Pancreas (tissue), 10 donors: ENCODE data around the gene EYA3. TPM values are rescaled to one million over a fixed set of nuclear protein-coding genes. Genes with fewer than 3 reads are reported as not detected.
A peak's percentile ranks its signal among the peaks of the same experiment; 100 is the strongest.

ENCODE experiments used
- ATAC-seq, 4 donors: fragments of 200-7000 bp; cut with Tn5 transposase; one replicate each; pipeline versions ENCODE4 v1.8.0 to v1.9.1; 2020; ENCODE audit warnings: mild to moderate bottlenecking in 4 of 4, moderate library complexity in 4 of 4
- DNase-seq, 6 donors: peaks; one replicate each; pipeline ENCODE4 v3.0.0-alpha.2; 2020
- FAIRE-seq: peaks from 2 replicates; lab custom pipeline; 2012; peaks lifted over from hg19 to GRCh38; lab: Jason Lieb, UNC
- H3K27ac ChIP-seq, 4 donors: fragments of 200-600 bp; sonication (generic); 1 replicate in 3 of 4; 2 replicates in 1 of 4; pipeline versions ENCODE4 v1.5.0 to v1.8.0; 2020
- H3K27me3 ChIP-seq, 4 donors: fragments of 200-600 bp; one replicate each; pipeline ENCODE4 v1.8.0; 2021
- H3K36me3 ChIP-seq, 3 donors: fragments of 200-600 bp; sonication (generic) in 1 of 3; one replicate each; pipeline versions ENCODE4 v1.5.0 to v1.8.0; 2020 to 2021
- H3K4me1 ChIP-seq, 3 donors: fragments of 200-600 bp; one replicate each; pipeline ENCODE4 v1.8.0; 2021
- H3K4me3 ChIP-seq, 4 donors: fragments of 200-600 bp; sonication (generic) in 2 of 4; one replicate each; pipeline versions ENCODE4 v1.5.0 to v1.8.0; 2020 to 2021
- H3K9me3 ChIP-seq, 4 donors: fragments of 200-600 bp; one replicate each; pipeline ENCODE4 v1.8.0; 2021
- WGBS, 2 donors: extraction: QIAGEN DNeasy Blood & Tissue Kit; methylation state at CpG; one replicate each; pipeline ENCODE4 v1.1.7; 2013; 5-methylcytosine and 5-hydroxymethylcytosine counted together
- intact Hi-C, 3 donors: fragments of 100-400 bp; cut with DNase I; formaldehyde crosslinking; loops; one replicate each; pipeline versions ENCODE4 v1.11.1 to v1.14.2; 2022
- polyA plus RNA-seq, 2 donors: library from polyadenylated mRNA; stranded (reverse); fragments of 200-250 nt; gene quantifications; one replicate each; pipeline ENCODE4 v1.2.3, GENCODE V29; 2013
- total RNA-seq, 6 donors: library from RNA; stranded (reverse); fragmentation: NEBNext Ultra II Directional in 4 of 6; extraction: Animal tissue kit (Norgen Biotek cat#: 25700) in 4 of 6; gene quantifications; one replicate each; pipeline versions ENCODE4 v1.2.1 to v1.2.4, GENCODE V29; 2021 to 2023
- TF ChIP-seq, protein P1 (sequence below), 4 donors: fragments of 200-600 bp; sonication (generic) in 3 of 4; IDR thresholded peaks; one replicate each; pipeline versions ENCODE4 v1.5.0 to v1.8.0; 2021; ENCODE audit warnings: antibody characterized with exemption in 4 of 4
- donor health status: healthy with polysubstance abuse.
- donor health status: DM: no; HTN: no; CAD: no; lungs with moderate emphysema.
- donor health status: DM: no; HTN: no; CAD: no.
- donor health status: control.
- donor health status: control.
- donor health status: Bipolar disorder and iron deficiency.
- donor health status: DM: yes; HTN: yes; CAD: no.
- donor health status: DM: no; HTN: no; CAD: no.
- donor health status: DM: no; HTN: no; CAD: no.
- donor health status: DM: yes; HTN: yes; CAD: no.

The EYA3 gene
- total and polyA plus RNA-seq, 8 donors, result 3.4 to 14.6 (median 6.9) TPM

DNA sequence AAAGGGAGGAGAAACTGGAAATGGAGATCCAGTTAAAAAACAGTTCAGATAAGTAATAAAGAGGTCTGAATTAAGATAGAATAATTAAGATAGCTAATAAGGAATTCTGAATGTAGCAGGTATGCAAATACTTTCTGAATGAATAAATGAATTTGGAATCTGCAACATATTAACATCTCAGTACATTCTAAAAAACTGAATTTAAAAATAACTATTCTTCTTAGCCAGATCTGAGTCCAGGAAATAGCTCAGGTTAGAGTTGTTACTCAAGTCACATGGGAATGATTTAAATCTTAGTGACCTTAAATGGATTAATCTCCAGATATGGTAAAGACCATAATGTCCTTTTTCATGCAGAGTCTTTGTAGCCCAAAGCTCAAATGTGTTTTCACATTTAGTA is 51.2 kb downstream of the EYA3 start:
- Histone ChIP-seq H3K27ac (no peak overlapping the region), H3K27me3 (no peaks in the 10 kb centered on the region), H3K36me3 (peaks cover 0 to 31% (median 0%) of the 10 kb centered on the region in 3 donors), H3K4me3 (no peak overlapping the region), H3K4me1 (no peaks in the 10 kb centered on the region), H3K9me3 (no peaks in the 10 kb centered on the region)
- TF ChIP-seq, protein P1, sequence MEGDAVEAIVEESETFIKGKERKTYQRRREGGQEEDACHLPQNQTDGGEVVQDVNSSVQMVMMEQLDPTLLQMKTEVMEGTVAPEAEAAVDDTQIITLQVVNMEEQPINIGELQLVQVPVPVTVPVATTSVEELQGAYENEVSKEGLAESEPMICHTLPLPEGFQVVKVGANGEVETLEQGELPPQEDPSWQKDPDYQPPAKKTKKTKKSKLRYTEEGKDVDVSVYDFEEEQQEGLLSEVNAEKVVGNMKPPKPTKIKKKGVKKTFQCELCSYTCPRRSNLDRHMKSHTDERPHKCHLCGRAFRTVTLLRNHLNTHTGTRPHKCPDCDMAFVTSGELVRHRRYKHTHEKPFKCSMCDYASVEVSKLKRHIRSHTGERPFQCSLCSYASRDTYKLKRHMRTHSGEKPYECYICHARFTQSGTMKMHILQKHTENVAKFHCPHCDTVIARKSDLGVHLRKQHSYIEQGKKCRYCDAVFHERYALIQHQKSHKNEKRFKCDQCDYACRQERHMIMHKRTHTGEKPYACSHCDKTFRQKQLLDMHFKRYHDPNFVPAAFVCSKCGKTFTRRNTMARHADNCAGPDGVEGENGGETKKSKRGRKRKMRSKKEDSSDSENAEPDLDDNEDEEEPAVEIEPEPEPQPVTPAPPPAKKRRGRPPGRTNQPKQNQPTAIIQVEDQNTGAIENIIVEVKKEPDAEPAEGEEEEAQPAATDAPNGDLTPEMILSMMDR (IDR thresholded peaks at IDR 0.05), result no peak
- intact Hi-C loops, result no loop called here
- no peak for FAIRE-seq
- DNase-seq, result no peak
- ATAC-seq, result no peak

DNA sequence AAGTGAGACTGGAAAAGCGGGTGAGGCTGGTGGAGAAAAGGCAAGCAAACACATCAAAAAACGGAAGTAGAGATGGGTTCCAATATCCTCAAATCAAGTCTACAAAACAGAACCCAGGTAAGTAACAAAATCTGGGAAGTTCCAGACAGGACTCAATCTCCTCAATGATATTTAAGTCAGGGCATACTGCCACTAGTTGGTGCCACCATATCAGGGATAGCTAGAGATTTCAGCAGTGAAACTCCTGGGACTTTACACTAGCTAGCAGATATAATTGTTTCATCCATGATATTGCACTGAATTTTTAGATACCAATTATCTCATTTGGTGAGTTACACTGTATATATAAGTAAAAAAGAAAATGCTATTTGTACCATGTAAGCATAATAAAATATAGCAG is 52.0 kb downstream of the EYA3 start:
- WGBS, 2 donors, result 83 to 88% methylated on average over 2 of the region's 2 CpGs
- TF ChIP-seq, protein P1 (IDR thresholded peaks at IDR 0.05), result no peak
- Histone ChIP-seq H3K4me3 (no peak overlapping the region), H3K9me3 (no peaks in the 10 kb centered on the region), H3K4me1 (no peaks in the 10 kb centered on the region), H3K27me3 (no peaks in the 10 kb centered on the region), H3K27ac (no peak overlapping the region), H3K36me3 (peaks cover 0 to 31% (median 0%) of the 10 kb centered on the region in 3 donors)
- ATAC-seq (peak in 1 of 4 donors; percentile 45), DNase-seq (no peak), FAIRE-seq (no peak)
- intact Hi-C loops, result no loop called here

DNA sequence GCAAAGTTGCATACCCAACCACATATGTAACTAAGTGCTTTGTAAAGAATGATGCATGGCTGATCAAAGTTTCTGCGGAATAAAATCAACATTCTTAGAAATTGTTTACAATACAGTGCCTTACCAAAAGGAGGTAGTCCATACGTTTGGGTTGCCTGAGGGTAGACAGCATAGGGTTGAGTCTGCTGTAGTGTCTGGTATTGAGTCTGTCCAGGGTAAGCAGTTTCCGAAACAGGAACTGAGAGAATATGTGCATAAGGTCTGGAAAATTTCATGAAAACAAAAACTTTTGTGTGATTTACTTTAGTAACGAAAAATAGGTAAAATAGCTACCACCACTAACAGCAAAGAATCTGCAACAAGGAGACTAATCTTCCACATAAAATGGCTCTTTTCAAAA is 53.0 kb downstream of the EYA3 start:
- no peaks in the 10 kb centered on the region for H3K9me3 ChIP-seq
- FAIRE-seq (no peak), DNase-seq (no peak), ATAC-seq (no peak)
- 89 to 91% methylated on average over 4 of the region's 4 CpGs for WGBS, 2 donors
- no peaks in the 10 kb centered on the region for H3K27me3 ChIP-seq
- TF ChIP-seq, protein P1 (IDR thresholded peaks at IDR 0.05), result no peak
- H3K36me3 ChIP-seq, result peaks cover 0 to 25% (median 0%) of the 10 kb centered on the region in 3 donors
- no peaks in the 10 kb centered on the region for H3K4me1 ChIP-seq
- intact Hi-C loops, result no loop called here
- H3K4me3 ChIP-seq, result no peak overlapping the region
- H3K27ac ChIP-seq, result no peak overlapping the region

DNA sequence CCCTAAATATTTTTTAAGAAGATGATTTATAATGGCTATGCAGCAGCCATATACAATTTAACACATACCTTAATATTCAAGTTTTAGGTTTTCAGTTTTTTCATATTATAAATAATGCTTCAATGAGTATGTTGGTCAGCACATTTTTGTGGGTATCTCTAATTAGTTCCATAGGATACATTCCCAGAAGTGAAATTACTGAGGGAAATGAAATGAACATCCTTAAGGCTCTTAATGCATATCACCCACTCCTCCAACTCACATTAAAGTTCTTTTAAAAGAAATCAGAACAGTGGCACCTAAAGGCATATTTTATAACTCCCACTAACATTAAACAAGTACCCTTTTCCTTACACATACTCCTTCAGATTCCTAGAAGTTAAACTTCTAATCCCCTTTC is 56.1 kb downstream of the EYA3 start:
- Histone ChIP-seq H3K36me3 (peaks cover 0 to 4% (median 0%) of the 10 kb centered on the region in 3 donors), H3K4me1 (no peaks in the 10 kb centered on the region), H3K9me3 (no peaks in the 10 kb centered on the region), H3K4me3 (no peak overlapping the region), H3K27ac (no peak overlapping the region), H3K27me3 (no peaks in the 10 kb centered on the region)
- FAIRE-seq, result no peak
- no peak for DNase-seq
- intact Hi-C loops, result no loop called here
- TF ChIP-seq, protein P1 (IDR thresholded peaks at IDR 0.05), result no peak
- ATAC-seq, result no peak

DNA sequence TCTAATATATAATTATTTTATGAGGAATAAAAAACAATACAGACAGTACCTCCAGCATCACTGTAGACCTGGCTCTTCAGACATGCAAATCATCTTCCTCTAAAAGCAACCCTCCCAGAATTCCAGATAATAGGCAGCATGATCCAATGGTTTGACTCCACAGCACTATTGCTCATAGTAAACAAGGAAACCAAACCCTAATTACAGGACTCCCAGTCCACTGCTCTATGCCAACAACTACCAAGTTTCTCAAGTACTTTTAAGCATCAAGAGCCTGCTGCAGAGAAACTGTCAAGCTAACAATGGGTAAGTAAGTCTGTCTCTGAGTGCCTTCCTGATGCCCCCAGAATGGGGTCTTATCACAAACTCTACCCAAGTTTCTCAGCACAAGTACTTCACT is 57.2 kb downstream of the EYA3 start:
- Histone ChIP-seq H3K4me3 (no peak overlapping the region), H3K27ac (no peak overlapping the region), H3K4me1 (no peaks in the 10 kb centered on the region), H3K27me3 (no peaks in the 10 kb centered on the region), H3K36me3 (peaks cover 0 to 4% (median 0%) of the 10 kb centered on the region in 3 donors), H3K9me3 (no peaks in the 10 kb centered on the region)
- peak in 1 of 4 donors; percentile 29 for ATAC-seq
- TF ChIP-seq, protein P1 (IDR thresholded peaks at IDR 0.05), result no peak
- no peak for DNase-seq
- FAIRE-seq, result no peak
- intact Hi-C loops, result no loop called here
